GM21515 (cell line): ENCODE data around the gene MYO5B.

ENCODE experiments used
- ATAC-seq: cut with Tn5 transposase; IDR thresholded peaks from one replicate; pipeline ENCODE4 v1.9.1; 2021; ENCODE audit not compliant: unreplicated experiment

The MYO5B gene

GRCh38 chr18:50073319-50073718 is 121.6 kb downstream of the MYO5B start:
- ATAC-seq = no peak

DNA sequence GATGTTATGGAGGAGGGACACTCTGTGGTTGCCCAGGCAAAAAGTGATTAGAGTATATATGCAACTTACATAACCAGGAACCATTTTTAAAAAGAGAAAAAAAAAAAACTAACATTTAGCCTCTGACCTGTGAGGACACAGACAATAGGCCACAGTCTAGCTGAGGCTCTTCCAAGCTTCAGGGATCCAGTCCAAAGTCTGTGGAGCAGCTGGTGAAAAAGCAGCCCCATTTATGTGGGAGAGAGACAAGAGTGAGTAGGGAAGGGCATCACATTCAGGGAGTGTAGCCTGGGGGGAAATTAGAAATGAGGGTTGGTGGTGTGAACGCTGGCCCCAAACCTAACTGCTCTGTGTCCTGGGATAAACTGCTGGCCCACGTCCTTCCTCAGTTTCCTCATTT is 122.8 kb downstream of the MYO5B start:
- ATAC-seq = no peak

GRCh38 chr18:50071397-50071796 is 123.5 kb downstream of the MYO5B start:
- no peak for ATAC-seq

- ATAC-seq = no peak
Observed at GRCh38 chr18:50069422-50069821, 125.5 kb downstream of the MYO5B start.

DNA sequence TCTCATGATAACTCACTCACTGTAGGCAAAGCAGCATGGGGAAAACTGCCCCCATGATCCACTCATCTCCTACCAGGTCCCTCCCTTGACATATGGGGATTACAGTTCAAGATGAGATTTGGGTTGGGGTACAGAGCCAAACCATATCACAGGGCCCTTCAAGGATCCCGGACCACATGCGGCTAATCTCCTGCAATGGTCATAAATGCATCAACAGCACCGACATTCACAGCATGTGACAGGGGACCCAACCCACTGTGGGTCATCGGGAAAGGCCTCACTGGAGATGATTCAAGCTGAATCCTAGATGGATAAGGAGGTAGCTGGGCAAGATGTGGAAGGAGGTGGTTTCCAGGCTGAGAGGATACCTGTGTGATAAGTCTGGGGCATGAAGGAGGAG is 129.4 kb downstream of the MYO5B start:
- ATAC-seq = no peak

GRCh38 chr18:50065039-50065438 is 129.9 kb downstream of the MYO5B start:
- ATAC-seq = no peak

- ATAC-seq = no peak
Observed at GRCh38 chr18:50061876-50062517, 132.9 kb downstream of the MYO5B start.

- ATAC-seq = no peak
Observed at GRCh38 chr18:50060822-50061221, 134.1 kb downstream of the MYO5B start.

DNA sequence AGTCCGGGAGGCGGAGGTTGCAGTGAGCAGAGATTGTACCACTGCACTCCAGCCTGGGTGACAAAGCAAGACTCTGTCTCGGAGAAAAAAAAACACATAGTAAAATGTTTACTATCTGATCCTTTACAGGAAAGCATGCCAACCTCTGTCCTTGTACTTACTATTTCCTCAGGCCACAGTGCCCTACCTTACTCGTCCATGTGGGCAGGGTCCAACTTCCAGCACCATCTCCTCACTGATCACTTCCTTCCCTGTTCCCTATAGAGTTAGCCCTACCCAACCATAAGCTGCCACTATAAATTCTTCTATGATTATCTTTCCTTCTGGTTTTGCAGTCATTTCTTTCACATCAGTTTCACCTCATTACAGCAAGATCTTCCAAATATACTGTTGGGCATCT is 136.2 kb downstream of the MYO5B start:
- ATAC-seq = no peak

DNA sequence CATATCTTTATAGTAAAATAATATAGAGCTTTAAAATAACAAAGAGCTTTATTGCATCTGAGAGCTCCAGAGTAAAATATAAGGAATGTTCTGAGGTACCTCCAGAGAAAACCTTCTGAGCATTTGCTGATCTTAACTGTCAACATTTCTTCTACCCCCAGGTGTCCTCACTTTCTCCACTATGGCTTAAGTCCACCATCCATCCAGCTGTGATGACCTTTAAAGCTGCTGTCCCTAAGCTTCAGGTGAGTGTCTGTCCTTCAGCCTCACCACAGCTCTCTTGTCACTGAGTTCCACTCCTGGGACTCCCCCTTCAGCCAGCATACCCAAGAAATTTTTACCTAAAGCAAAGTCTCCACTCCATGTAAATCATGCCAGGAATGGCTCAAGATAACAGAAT is 137.9 kb downstream of the MYO5B start:
- no peak for ATAC-seq

DNA sequence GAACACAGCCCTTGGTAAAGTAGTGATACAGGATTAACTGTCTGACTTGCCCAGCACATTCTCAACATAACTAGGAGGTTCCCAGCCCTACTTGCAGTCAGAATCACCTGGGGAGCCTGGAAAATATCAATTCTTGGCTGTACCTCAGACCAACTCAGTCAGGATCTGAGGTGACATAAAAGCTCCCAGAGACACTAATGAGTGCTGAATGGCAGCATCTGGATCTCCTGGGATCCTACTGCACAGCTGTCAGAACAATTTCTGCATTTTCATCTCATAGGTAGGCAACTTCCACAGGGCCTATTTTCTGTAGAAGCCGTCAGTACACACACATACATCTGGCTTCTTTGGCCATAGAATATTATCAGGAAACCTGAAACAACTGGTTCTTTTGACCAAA is 138.8 kb downstream of the MYO5B start:
- ATAC-seq = no peak

DNA sequence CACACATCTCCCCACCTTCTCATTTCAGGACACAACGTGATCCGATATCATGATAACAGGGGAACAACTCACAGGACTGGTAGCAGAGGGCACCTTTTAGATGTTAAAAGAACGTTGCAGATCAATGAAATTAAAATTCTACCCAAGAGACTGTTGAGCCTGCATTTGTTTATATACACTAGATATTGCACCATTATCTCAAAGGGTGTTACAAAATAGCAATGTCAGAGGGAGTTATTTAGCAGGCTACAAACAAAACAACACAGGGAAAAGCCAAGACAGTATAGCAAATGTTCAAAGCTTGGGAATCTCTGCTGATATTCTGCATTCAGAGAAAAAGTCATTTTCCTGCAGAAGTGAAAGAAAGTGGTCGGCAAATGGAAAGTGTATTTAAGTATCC is 139.5 kb downstream of the MYO5B start:
- no peak for ATAC-seq

- ATAC-seq = no peak
Observed at GRCh38 chr18:50053111-50053510, 141.8 kb downstream of the MYO5B start.

DNA sequence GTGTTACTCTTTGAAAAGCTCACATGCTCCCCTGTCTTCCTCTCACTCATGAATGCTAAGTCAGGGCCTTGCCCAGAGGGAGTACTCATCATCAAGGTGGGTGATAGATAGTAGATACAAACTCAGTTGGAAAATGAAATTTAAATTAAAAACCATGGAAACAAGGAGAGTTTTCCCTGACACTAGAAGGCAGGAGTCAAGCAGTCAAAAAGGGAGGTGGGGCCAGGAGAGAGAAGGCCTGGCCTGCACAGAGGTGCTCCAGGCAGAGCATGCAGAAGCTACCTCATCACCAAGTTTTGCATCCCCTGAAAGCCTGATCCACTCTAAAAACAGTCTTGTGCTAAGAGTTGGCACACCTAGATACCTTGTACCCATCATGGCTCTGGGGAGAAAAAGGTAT is 143.7 kb downstream of the MYO5B start:
- ATAC-seq = no peak

DNA sequence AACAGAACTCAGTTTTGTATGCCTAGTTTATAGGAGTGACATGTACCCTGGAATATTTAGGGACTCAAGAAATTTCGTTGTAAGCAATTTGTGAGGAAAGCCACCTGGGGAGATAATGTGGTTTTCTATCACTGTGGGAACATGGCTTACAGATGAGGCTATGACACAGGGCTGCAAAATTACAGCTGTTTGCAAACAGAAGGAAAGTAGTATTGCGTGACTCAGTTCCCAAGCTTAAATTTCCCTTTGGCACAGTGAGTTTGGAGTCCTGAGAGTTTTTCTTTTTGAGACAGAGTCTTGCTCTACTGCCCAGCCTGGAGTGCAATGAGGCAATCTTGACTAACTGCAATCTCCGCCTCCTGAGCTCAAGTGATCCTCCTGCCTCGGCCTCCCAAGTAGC is 149.8 kb downstream of the MYO5B start:
- ATAC-seq = no peak

- ATAC-seq = no peak
Observed at GRCh38 chr18:50044402-50044801, 150.5 kb downstream of the MYO5B start.

DNA sequence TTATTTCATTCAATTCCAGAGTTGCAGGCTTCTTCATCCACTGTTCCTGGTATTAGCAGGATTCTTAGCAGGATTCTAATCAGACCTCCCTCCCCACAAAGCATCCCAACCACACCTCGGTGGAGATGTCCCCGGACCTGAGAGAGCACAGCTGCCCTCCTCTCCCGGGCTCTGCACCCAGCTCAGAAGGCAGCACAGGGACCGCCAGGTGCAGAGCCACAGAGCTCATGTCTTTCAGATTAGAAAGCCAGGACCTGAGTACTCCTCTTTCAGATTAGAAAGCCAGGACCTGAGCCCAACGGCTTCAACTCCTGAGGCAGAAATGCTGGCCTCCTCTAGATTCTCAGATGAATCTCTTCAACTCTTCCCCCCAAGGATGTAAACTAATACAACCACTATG is 152.3 kb downstream of the MYO5B start:
- no peak for ATAC-seq

DNA sequence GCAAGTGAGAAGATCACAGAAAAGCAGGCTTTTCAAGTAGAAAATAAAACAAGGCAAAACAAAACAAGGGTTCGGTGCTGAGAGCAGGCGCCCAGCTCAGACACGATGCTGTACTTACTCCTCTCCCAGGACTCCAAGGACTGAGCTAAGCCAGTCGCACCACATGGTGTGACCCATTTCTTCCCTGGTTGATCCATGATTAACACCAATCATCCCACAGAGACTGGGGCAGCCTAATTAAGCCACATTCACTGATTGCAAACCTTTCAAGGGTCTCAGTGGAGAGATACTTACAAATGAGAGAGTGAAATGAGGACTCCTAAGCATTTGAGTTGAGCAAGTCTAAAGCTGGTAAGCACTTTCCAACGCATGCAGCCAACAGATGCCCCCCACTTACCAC is 155.2 kb downstream of the MYO5B start:
- no peak for ATAC-seq

DNA sequence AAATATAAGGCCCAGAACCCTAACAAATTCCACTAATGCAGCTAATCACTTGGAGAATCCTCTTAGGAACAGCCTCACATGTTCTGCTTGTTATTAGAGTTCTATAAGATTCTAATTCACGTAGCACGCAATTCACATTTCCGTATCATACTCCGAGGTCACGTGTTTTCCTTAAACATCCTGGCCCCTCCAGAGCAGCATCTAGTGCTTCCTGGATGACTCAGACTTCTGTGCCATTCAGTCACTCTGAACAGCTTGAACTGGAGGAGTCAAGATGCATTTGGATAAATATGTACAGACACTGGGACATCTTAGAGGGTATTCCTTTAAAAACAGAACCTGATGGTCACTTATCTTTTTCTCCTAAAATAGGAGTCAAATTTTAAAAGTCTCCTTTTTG is 156.5 kb downstream of the MYO5B start:
- ATAC-seq = no peak

DNA sequence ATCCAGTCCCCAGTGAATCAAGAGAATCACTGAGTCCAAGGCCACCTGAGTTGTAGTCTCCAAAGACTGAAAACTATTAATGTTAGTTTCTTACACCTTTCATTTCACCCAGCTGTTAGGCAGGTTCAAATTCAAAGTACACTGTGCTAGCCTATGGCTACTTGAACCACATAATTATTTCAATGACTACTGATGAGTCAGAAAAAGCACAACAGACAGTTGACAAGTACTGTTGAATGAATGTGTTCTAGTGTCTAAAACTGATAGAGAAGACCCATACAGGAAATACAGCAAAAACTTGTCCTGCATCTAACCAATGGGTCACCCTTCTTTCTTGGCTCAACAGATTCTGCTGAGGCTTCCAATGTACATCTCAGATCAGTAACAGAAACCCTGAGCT is 160.9 kb downstream of the MYO5B start:
- no peak for ATAC-seq

GRCh38 chr18:50033004-50033403 is 161.9 kb downstream of the MYO5B start:
- ATAC-seq = no peak

DNA sequence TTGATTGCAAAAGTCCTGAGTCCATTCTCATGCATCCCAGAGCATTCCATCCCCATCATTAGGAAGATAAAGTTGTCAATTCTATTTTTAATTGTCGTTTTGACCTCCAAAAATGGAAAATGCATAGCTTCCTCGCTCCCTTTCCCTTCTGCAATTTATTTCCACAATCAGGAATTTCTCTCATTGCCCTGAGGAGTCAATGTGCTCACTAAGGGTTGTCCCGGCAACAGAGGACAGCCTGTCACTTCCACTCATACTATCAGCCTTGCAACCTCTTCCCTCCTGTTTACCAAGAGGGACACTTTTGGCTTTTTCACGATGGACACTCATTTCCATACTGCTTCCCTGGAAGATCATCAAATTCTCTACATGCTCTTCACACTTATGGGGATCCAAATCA is 164.8 kb downstream of the MYO5B start:
- no peak for ATAC-seq

DNA sequence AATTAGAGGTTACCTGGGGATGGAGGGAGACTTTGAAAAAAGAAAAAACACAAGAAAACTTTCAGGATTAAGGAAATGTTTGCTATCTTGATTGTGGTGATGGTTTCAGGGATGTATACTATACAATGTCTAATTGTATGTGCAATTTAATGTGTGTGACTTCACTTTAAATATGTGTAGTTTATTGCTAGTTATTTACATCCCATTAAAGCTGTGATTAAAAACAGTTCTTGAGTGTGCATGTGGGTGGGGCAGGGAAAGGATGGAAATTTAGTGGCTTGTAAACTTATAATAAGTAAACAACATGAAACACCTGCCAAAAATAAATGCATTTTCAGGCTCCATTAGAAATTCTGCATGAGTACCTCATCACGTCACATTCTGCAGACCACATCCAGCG is 167.0 kb downstream of the MYO5B start:
- no peak for ATAC-seq

GRCh38 chr18:50024466-50024865 is 170.5 kb downstream of the MYO5B start:
- no peak for ATAC-seq
